ENCODE data around the gene NHERF1.

NHERF1 gene

GRCh38 chr17:74810699-74811485, 62.5 kb downstream of the NHERF1 start:
- no peak for DNase-seq

DNA sequence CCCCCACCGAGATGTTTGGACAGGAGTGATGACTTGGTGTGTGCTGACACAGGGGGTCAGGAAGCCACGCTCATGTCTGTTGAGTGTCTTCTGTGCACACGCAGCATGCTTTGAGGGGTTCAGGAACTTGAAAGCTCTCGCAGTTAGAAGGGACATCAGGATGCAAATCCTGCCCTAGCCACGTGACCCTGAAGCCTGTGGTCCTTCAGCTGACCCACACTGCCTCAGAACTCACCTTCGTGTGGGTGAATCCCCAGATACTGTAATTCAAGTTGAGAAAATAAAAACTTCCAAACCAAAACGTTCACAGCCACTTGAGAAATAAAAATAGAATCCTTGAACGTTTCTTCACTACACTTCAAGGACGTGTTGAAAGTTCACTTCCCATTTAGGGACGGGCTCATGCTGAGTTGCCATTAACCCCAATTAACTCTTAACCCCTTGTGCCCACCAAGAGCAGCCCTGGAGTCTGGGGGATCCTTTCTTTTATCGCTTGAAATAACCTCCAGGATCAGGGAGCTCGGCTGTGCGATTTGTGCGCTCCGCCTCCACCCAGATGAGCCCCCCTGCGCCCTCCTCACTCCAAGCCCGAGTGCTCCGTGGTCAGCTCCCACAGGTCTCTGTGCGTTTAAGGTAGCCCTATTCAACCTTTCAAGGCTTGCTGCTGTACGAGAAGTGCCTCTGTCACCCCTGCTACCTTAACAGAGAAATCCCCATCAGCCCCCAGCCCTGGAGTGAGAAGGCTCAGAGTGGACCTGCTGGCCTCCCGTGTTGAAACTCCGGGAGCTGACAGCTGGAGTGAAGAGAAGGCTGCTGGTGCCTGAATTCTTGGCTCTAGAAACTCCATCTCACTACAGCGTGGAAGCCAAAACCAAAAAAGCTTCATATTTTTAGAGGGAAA, 63.9 kb downstream of the NHERF1 start:
- DNase-seq, result no peak

- no peak for DNase-seq
These were observed 66.0 kb downstream of the NHERF1 start for GRCh38 chr17:74814453-74814852.

DNA sequence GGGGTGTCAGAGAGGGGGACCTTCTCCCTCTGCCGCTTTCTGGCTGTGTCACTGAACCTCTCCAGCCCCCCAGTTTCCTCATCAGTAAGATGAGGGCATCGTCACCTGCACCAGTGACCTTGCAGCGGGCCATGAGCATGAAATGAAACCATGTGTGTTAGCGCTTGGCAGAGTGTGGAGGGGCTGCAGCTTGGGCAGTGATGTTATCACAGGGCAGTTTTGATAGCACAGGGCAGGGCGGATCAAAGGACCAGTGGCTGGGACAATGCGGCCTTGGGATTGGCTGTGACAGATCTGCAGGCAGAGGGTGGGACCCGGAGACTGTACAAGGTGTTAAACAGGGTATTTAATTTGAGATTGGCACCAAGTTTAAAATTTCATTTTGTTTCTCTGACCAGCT, 66.6 kb downstream of the NHERF1 start:
- DNase-seq, result no peak

DNA sequence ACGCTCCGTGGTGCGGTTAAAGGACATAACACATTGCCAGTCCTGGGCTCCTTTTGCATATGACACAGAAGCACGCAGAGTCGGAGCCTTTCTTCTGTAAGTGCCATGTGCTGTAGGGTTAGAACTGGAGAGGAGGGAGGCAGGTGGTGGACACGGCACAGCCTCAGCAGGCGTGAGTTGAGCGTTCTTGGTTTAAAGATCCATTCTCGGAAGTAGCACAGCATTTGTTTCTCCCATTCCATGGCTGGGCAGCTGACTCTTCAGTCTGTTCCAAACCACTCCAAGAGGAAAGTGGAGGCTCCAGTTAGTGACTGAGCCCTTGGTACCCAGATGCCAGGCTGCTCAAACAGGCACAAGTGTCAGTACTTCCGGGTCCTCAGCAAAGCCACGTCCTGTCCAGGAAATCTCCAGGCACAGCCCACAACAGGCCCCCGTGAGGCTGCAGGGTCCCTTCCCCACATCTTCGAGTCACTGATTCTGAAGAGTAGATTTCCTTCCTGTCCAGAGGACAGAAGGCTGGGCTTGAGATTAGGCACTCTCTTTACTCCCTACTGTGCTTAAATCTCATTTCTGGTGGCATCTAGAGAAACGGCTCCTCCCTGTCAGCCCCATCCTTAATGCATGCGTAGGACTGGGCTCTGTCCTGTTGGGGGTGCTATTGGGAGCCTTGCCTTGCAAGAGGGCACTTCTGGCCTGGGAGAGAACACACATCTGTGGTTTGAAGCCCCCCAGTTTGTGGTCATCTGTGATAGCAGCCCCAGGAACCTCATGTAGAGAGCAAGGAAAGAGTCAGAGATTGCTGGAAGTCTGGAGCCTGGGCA, 67.3 kb downstream of the NHERF1 start:
- no peak for DNase-seq

- no peak for DNase-seq
These were observed 68.6 kb downstream of the NHERF1 start for GRCh38 chr17:74816905-74817620.

GRCh38 chr17:74818291-74818938, 70.0 kb downstream of the NHERF1 start:
- DNase-seq, result no peak

All from fibroblast of skin of scalp (primary cell).